ENCODE measurements around the gene PARP15.
A peak's percentile ranks its signal among the peaks of the same experiment; 100 is the strongest.

PARP15 gene

DNA sequence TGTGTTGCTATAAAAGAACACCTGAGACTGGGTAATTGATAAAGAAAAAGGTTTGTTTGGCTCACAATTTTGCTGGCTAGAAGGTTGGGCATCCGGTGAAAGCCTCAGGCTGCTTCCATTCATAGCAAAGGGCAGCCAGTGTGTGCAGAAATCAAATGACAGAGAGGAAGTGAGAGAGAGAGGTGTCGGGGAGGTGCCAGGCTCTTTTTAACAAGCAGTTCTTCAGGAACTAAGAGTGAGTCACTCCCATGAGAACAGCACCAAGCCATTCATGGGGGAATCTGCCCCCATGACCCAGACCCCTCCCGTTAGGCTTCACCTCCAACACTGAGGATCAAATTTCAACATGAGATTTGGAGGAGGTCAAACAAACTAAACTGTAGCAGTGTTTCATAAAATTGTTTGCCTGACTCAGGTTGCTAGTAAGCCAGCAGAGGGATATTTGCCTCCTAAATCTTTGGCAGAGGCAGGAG is 4.5 kb upstream of the PARP15 start:
- no peak for DNase-seq (ENCODE audit: low read depth in 2 of 2)

GRCh38 chr3:122576174-122576940 is 1.1 kb upstream of the PARP15 start:
- no peak for DNase-seq (ENCODE audit: low read depth in 2 of 2)

DNA sequence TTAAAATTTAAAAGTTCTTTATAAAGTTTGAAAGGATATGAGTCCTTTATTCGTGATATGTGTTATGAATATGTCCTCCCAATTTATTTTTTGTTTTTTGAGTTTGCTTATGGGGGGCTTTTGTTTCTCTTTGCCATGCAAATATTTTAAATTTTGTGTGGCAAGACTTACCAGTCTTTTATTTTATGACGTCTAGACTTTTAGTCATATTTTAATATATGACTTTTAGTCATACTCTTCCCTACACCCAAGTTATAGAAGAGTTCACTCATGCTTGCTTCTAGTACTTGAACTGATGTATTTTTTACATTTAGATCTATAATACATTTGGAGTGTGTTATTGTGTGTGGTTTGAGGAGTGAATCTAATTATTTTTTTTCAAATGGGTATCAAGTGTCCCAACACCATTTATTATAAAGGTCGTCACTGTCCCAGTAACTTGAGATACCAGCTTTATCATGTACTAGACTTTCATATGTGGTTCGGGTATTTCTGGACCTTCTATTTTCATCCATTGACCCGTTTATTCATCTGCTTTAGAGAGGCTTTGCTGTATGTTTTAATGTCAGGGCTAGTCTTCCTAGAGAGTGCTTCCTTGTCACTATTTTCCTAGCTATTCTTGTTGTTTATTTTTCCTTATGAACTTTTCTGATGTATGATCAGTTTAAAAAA is 755 bp downstream of the PARP15 start:
- no peak for DNase-seq (ENCODE audit: low read depth in 2 of 2)

GRCh38 chr3:122580470-122580869 is 3.0 kb downstream of the PARP15 start:
- no peak for DNase-seq (ENCODE audit: low read depth in 2 of 2)

DNA sequence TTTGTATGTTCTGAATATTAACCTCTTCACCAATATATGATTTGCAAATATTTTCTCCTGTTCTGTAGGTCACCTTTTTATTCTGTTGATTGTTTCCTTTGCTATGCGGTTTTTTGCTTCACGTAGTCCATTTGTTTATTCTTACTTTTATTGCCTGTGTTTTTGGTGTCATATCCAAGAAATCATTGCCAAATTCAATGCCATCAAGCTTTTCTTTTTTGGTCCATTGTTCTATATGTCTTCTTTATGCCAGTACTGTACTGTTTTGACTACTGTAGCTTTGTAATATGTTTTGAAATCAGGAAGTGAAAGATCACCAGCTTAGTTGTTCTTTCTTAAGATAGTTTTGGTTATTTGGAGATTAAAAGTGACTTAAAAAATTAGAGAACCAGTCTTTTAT is 4.2 kb downstream of the PARP15 start:
- DNase-seq (ENCODE audit: low read depth in 2 of 2): no peak

GRCh38 chr3:122582390-122582789 is 4.9 kb downstream of the PARP15 start:
- no peak for DNase-seq (ENCODE audit: low read depth in 2 of 2)

- DNase-seq (ENCODE audit: low read depth in 2 of 2): no peak
Measured at GRCh38 chr3:122586098-122586497, 8.6 kb downstream of the PARP15 start.

DNA sequence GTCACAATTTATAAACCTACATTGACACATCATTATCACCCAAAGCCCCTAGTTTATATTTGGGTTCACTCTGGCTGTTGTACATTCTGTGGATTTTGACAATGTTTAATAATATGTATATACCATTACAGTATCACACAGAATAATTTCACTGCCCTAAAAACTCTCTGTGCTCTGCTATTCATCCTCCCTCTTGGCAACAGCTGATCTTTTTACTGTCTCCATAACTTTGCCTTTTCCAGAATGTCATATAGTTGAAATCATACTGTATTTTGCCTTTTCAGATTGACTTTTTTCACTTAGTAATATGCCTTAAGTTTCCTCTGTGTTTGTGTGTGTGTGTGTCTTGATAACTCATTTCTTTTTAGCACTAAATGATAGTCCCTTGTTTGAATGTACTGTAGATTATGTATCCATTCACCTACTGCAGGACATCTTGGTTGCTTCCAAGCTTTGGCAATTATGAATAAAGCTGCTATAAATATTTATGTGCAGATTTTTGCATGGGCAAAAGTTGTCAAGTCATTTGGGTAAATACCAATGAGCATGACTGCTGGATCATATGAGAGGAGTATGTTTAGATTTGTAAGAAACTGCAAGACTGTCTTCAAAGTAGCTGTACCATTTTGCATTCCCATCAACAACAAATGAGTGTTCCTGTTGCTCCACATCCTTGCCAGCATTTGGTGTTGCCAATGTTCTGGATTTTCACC is 9.5 kb downstream of the PARP15 start:
- no peak for DNase-seq (ENCODE audit: low read depth in 2 of 2)

DNA sequence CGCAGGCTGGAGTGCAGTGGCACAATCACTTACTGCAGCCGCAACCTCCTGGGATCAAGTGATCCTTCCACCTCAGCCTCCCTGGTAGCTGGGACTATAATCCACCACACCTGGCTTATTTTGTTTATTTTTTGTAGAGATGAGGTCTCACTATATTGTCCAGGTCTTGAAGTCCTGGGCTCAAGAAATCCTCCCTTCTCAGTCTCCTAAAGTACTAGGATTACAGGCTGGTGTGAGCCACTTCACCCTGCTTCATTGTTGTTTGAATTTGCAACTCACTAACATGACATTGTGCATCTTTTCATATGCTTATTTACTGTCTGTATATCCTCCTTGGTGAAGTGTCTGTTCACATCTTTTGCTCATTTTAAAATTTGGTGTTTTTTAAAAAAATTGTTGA is 10.1 kb downstream of the PARP15 start:
- no peak for DNase-seq (ENCODE audit: low read depth in 2 of 2)

DNA sequence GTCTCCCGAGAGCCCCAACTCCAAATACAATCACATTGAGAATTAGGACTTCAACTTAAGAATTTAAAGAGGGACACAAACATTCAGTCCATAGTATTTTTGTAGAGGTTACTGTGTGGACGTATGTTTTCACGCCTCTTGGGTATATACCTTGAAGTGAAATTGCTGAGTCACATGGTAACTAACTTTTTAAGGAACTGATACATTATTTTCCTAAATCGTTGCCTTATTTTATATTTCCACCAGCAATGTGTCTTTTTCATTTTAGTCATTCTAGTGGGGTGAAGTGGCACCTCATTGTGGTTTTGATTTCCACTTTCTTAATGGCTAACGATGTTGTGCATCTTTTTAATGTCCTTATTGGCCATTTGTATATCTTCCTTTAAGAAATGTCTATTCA is 11.8 kb downstream of the PARP15 start:
- DNase-seq (ENCODE audit: low read depth in 2 of 2): no peak

DNA sequence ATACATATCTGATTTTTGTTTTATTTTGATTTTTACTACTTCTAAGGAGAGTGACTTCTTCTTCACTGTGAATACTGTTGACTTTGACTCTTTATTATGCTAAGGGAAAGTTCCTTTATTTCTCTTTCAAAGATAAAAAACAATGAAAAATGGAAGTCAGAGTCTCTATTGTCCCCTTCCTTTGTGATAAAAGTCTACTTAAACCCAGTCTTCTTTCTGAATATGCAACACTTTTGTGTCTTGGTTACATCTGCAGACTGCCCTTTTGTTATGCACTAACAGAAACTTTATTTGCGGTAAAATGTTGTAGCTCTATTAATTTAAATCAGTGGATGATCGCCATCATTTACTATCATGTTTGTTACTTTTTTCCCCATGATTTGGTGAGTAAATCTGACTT is 13.2 kb downstream of the PARP15 start:
- no peak for DNase-seq (ENCODE audit: low read depth in 2 of 2)

- no peak for DNase-seq (ENCODE audit: low read depth in 2 of 2)
Measured at GRCh38 chr3:122594025-122594424, 16.6 kb downstream of the PARP15 start.

DNA sequence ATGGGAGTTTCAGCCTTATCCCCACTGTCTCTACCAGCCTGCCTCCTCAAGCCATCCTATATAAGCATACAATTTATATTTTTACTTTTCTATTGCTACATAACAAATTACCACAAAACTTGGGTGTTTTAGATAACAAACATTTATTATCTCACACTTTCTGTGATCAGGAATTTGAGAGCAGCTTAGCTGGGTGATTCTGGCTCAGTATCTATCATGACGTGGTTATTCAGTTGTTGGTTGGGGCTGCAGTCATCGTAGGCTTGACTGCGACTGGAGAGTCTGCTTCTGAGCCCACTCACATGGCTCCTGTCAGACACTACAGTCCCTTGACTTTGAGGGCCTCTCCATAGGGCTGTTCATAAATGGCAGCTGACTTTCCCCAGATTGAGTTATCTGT is 20.7 kb downstream of the PARP15 start:
- no peak for DNase-seq (ENCODE audit: low read depth in 2 of 2)

DNA sequence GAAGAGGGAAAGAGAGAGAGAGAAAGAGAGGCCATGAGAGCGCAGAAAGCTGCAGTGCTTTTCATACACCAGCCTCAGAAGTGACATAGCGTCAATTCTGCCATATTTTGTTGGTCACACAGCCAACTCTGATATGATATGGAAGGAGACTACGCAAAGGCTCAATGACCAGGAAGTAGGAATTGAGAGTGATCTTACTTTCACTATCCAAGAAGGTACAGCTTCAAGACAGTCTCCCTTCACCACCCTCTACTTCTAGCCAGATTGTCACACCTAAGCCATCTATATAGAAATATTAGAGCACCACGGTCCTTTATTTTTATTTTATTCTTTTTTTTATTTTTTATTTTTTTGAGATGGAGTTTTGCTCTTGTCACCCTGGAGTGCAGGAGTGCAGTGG is 21.1 kb downstream of the PARP15 start:
- DNase-seq (ENCODE audit: low read depth in 2 of 2): no peak

DNA sequence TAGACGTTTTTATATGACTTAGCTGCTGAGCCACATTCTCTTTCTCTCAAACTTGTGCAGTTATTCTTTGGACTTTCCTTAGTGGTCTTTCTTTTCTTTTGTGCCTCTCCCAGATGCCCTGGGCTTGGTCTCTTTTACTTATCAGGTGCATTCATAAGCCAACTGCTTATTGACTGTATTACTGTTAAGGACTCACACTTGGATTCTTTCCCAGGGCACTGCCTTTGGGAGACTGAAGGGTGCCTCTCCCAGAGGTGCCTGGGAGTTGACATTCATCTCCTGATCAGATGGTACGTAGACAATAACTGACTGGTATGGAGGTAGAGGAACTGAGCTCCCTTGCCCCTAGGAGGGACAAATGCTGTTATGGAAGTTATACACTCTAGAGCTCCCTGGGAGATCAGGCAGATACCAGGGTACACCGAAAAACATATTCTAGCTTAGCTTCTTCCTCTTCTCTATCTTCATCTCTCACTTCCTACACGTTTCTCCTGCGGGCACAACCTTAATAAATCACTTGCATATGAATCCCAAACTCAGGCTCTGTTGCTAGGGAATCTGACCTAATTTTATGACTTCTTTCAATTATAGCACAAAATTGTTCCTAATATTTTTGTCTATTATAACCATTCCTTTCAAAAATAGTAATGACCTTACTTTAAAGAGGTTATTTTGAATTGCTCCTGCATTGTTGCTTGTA is 24.7 kb downstream of the PARP15 start:
- DNase-seq (ENCODE audit: low read depth in 2 of 2): no peak

- DNase-seq (ENCODE audit: low read depth in 2 of 2): no peak
Measured at GRCh38 chr3:122603056-122603455, 25.6 kb downstream of the PARP15 start.

DNA sequence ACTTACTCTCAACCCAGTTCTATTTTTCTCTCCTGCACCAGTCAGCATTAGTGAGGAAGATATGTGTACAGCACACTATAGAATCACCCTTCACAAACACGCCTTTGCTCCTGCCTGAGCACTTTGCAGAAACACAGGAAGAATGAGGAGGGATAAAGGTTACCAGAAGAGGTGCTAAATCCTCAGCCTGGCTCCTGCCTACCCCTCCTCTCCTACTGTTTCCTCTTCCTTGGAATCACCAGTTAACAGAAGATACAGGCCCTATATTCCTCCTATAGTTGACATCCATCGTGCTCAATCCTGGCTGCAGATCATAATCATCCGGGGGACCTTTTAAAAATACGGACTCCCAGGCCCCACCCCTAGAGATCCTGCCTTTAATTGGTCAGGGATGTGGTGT is 28.9 kb downstream of the PARP15 start:
- DNase-seq (ENCODE audit: low read depth in 2 of 2): no peak

GRCh38 chr3:122608916-122609315 is 31.5 kb downstream of the PARP15 start:
- no peak for DNase-seq (ENCODE audit: low read depth in 2 of 2)

DNA sequence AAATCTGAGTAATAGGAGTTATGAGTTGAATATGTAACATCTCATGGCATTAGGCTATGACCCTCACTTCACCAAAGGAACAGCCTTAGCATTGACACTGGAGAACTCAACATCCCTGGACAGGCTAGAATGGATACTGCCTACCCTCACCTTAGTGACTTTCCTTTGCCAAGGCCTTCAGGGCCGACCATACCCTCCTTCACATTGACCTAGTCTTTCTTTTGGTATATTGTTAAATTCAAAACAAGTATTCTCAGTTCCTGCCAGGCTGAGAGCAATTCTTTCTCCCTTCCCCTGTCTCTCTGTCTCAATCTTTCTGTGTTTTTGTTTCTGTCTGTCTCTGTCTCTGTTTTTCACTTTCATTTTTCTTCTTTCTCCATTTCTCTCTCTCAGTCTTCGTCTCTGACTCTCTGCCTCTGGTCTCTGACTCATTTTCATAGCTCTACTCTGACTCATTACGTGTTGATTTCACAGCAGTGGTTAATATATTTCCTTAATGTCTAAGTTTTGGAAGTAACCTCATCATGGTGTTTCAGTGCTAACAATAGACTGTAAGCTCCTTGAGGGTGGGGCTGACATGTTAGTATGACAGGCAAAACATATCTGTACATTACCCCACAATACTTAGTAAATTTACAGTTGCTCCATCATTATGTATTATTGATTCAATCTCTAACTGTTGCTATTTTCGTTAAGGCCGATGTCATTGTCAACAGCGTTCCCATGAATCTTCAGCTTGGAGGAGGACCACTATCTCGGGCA is 32.5 kb downstream of the PARP15 start:
- DNase-seq (ENCODE audit: low read depth in 2 of 2): peak in 1 of 2 donors; percentile 0

- no peak for DNase-seq (ENCODE audit: low read depth in 2 of 2)
Measured at GRCh38 chr3:122612696-122613095, 35.2 kb downstream of the PARP15 start.

DNA sequence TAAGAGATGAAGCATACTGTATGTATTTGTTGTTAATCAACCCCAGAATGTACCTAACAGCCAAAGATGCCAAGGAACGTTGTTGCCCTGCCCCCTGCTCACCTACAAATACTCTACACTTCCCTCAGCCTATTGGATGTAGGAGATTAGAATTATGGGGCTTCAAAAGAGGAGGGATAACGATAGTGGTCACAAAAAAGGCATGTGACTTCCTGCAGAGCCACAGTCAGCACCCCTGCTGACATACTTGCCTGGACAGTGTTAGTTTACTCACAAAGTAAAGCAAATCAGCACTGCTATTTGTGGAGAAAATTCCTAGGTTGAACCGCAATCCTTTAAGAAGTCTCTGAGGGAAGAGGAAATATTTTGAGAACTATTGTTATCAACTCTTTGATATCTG is 37.9 kb downstream of the PARP15 start:
- DNase-seq (ENCODE audit: low read depth in 2 of 2): no peak

Data from stimulated activated CD8-positive, alpha-beta memory T cell treated with anti-CD3 and anti-CD28 coated beads, Interleukin-15, amount 100 ng/mL, for 48 hours (primary cell).